Stimulated activated naive CD8-positive, alpha-beta T cell treated with anti-CD3 and anti-CD28 coated beads, Interleukin-15, Interleukin-2, amounts not matched to agents 100 ng/mL and 50 ng/mL, for 24 hours (primary cell): ENCODE results near the gene GCN1.
A peak's percentile ranks its signal among the peaks of the same experiment; 100 is the strongest.

Source experiments
- H3K27ac Mint-ChIP-seq: one replicate; pipeline ENCODE4 v1.8.0; 2021; ENCODE audit warnings: mild to moderate bottlenecking, mixed read lengths
- H3K27me3 Mint-ChIP-seq: one replicate; pipeline ENCODE4 v1.8.0; 2021; ENCODE audit warnings: mixed read lengths
- H3K36me3 Mint-ChIP-seq: one replicate; pipeline ENCODE4 v1.8.0; 2021; ENCODE audit warnings: low read depth, mixed read lengths
- H3K4me1 Mint-ChIP-seq: one replicate; pipeline ENCODE4 v1.8.0; 2021; ENCODE audit warnings: low read depth, mixed read lengths
- H3K4me3 Mint-ChIP-seq: one replicate; pipeline ENCODE4 v1.8.0; 2021; ENCODE audit warnings: mild to moderate bottlenecking, mixed read lengths
- H3K9me3 Mint-ChIP-seq: one replicate; pipeline ENCODE4 v1.8.0; 2021; ENCODE audit warnings: mixed read lengths

GCN1 gene

DNA sequence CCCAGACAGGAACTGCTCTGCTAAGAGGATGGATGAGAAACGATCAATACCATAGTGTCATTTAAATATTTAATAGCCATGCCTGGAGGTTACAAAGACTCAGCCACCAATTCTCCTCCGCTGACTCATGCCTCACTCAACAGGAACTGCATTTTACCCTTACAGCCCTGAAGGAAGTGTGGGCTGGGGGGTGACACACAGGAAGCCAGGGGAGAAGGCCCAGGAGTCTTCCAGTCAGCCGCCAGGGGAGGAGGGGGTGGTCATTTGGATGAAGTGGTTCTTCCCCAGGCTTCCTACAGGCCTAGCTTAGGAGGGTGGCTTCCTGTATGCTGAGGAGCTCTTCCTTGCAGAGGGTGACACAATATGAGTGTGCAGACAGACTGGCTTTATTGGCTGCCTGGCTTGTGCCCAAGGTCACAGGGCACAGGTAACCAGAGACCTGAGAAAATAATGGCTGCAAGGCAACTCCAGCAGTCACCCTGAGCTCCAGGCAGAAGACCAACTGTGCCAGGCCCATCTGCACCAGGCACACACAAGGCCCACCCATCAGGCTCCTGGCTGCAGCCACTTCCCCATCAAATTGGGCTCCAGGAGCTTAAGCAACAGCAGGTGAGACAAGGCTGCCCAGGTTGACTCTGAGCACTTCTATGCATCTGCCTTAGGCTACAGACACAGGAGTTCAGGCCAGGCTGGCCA lies 36.9 kb upstream of the GCN1 start:
- Mint-ChIP-seq H3K4me1 (peaks cover 84% of the 10 kb centered on the region), H3K9me3 (no peaks in the 10 kb centered on the region), H3K4me3 (peak overlapping the region; percentile 70)

DNA sequence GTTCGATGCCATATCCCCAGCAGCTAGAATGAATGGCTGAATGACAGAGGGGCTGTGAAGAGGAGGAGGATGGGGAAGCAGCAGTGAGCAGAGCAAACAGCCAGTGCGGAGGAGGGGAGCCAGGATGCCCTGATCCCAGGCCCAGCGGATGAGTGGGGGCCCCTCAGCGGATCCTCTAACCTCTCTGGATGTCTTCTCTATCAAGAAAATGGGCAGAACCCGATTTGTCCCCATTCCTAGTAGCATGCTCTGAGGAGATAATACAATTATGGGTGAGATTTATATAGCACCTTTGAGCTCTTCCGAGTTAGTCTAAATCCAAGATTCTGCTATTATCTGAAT lies 36.4 kb upstream of the GCN1 start:
- Mint-ChIP-seq H3K4me1 (peaks cover 83% of the 10 kb centered on the region), H3K27ac (peak overlapping the region; percentile 94), H3K36me3 (peaks cover 4% of the 10 kb centered on the region), H3K27me3 (no peaks in the 10 kb centered on the region), H3K9me3 (no peaks in the 10 kb centered on the region), H3K4me3 (peak overlapping the region; percentile 70)

More for the DNA sequence above, 36.9 kb upstream of the GCN1 start:
- no peaks in the 10 kb centered on the region for H3K36me3 Mint-ChIP-seq
- H3K27ac Mint-ChIP-seq: peak overlapping the region; percentile 94
- no peaks in the 10 kb centered on the region for H3K27me3 Mint-ChIP-seq

DNA sequence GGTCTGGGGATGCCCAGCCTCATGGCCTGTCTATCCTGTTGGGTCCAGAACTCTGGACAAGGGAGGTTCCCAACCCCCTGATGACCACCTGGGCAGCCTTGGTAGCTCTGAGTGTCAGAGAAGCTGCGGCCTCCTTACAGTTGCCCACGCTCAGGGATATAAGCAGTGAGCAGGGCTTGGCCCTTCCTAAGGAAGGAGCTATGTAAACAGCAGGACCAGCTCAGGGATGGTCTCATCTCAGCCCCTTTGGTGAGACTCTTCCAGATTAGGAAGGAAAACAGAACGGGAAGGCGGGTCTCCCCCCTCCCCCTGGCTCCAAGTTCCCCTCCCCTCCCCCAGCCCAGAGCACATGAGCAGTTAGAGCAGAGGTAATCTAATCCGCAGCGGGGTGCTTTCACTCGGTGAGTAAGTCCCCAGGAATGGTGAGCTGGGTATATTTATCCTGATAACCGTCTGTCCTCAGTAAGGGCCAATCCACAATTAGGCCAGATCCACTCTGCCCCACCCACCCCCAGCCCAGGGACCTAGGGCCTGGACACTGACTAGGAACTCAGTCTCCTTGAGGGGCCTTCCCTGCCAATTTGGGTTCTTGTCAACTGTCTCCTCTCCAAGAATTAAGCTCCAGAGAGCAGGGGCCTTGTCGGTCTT lies 35.9 kb upstream of the GCN1 start:
- H3K4me3 Mint-ChIP-seq: peak overlapping the region; percentile 70
- H3K27me3 Mint-ChIP-seq: no peaks in the 10 kb centered on the region
- H3K36me3 Mint-ChIP-seq: peaks cover 6% of the 10 kb centered on the region
- peaks cover 83% of the 10 kb centered on the region for H3K4me1 Mint-ChIP-seq
- H3K27ac Mint-ChIP-seq: peak overlapping the region; percentile 94
- H3K9me3 Mint-ChIP-seq: no peaks in the 10 kb centered on the region

DNA sequence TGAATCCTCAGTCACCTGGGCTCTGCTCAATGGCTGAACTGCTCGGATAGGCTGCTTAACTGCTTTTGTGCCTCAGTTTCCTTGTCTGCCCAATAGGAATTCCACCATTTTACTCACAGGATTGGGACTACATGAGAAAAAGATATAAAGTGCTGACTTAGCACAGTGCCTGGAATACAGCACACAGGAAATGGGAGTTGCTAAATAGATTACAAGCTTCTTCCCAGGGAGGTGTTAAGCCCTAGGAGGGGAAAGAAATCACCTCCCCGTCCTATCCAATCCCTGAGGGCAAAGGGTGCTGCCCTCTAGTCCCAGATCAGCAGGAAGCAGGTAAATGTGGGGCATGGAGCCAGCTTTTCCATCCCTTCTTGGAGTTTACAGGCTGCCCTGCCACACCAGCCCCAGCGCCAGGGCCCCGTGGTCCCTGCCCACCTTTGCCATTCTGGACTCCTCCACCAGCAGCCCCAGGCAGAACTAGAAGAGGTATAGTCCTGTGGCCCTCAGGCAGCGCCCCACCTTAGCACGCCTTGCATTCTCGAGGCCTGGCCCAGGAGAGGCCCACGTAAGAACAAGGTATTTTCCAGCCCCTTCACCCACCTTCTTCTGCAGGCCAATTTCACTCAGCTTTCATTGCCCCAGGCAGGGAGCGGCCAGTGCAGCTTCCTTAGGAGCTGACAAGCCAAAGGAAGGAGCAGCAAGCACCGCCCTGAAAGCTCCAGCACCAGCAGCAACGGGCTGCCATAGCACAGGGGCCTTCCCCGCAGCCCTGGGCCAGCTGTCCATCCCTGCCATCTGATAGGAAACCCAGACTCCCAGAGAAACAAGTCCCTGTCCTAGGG lies 35.2 kb upstream of the GCN1 start:
- Mint-ChIP-seq H3K9me3 (no peaks in the 10 kb centered on the region), H3K27ac (peak overlapping the region; percentile 94), H3K4me3 (no peak overlapping the region)

DNA sequence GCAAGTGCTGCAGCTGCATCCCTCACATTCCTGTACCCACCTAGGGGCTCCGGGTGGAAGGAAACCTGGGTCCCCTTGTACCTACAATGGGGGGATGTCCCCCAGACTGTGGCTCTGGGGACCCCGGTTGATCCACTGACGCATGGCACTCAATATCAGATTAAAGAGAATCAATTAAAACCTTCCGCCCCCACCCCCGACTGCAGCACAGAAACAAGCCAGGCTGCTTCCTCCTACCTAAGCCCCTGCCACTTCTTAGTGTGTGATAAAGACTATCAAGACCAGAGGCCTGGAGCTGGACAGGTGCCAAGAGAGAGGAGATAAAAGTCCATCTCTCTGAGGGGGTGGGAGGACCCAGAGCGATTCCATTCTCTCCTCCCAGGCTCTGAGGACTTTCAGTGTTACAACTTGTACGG lies 34.6 kb upstream of the GCN1 start:
- Mint-ChIP-seq H3K27me3 (no peaks in the 10 kb centered on the region), H3K9me3 (no peaks in the 10 kb centered on the region), H3K4me3 (no peak overlapping the region), H3K27ac (no peak overlapping the region), H3K36me3 (peaks cover 6% of the 10 kb centered on the region), H3K4me1 (peaks cover 77% of the 10 kb centered on the region)

More for the DNA sequence above, 35.2 kb upstream of the GCN1 start:
- Mint-ChIP-seq H3K36me3 (peaks cover 6% of the 10 kb centered on the region), H3K27me3 (no peaks in the 10 kb centered on the region), H3K4me1 (peaks cover 81% of the 10 kb centered on the region)

DNA sequence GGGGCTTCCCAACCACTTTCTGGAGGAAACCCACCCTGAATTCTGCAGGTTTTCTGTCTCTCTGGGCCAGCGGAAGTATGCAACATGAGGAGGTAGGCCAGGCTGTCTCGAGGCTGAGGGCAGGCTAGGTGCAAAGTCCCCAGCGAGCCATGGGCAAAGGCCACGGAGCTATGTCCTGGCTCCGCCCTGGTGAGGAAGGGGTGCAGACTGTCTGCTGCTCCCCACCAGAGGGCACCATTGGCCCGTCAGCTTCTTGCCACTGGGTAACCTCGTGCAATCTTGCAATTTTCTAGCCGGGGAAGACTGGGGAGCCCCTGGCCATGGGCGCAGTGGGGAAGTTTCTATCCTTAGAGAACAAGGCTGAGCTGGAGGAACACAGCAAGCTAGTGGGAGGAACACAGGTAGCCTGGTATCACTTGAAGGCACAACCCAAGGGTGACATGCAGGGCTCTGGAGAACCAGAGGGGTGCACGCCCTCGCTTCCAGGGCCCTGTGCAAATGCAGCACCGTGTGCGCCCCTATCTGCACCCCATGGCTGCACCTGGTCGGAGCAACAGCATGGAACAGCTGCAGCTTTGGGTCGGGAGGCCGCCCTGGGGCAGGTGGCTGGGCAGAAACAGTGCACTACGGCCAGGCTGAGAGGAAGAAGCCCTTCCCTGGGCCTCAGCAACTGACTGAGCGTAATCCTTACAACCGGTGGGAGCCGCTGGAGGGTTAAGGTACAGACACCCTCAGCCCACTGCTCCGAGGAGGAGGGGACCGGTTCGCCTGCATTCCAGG lies 34.0 kb upstream of the GCN1 start:
- peak overlapping the region; percentile 39 for H3K4me3 Mint-ChIP-seq
- H3K9me3 Mint-ChIP-seq: no peaks in the 10 kb centered on the region
- H3K4me1 Mint-ChIP-seq: peaks cover 73% of the 10 kb centered on the region
- no peaks in the 10 kb centered on the region for H3K27me3 Mint-ChIP-seq
- H3K36me3 Mint-ChIP-seq: peaks cover 6% of the 10 kb centered on the region
- H3K27ac Mint-ChIP-seq: peak overlapping the region; percentile 63

DNA sequence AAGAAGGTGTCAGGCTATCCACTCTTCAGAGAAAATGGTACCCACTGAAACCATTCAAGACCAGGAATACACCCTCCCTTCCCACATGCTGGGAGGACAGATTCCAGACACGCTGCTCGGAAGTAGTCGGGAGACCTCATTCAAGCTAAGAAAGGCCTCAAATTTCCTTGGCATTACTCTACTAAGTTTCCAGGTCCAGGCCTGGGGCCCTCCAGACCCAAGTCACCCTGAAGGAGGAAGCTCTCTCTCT lies 33.5 kb upstream of the GCN1 start:
- Mint-ChIP-seq H3K27me3 (no peaks in the 10 kb centered on the region), H3K4me3 (peak overlapping the region; percentile 7), H3K27ac (no peak overlapping the region), H3K4me1 (peaks cover 72% of the 10 kb centered on the region), H3K36me3 (peaks cover 9% of the 10 kb centered on the region), H3K9me3 (no peaks in the 10 kb centered on the region)

DNA sequence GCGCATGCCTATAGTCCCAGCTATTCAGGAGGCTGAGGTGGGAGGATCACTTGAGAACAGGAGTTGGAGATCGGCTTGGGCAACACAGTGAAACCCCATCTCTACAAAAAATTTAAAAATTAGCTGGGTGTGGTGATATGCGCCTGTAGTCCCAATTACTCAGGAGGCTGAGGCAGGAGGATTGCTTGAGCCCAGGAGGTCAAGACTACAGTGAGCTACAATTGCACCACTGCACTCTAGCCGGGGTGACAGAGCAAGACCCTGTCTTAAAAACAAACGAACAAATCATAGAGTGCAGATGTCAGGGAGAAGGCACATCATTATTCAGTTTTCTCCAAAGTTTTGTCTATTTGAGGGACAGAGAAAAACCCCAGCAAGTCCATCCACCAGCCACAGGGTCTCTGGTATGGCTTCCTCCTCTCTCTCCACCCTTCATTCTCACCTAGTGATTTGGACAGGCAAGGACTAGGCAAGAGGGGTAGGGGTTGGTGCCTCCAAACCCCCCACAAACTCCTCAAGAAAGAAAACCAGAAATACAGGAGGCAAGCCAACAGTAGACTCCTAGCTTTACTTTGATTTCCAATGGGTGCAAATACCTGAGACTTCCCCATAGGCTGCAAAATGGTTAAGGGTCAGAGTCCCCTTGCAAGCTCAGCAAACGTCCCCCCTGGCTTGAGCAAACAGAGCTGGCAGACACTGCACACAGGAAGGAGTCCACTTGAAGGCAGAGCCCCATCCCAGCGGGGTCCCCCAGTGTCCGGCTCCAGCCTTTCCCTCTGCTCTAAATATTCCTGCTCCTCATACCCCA lies 32.9 kb upstream of the GCN1 start:
- no peak overlapping the region for H3K27ac Mint-ChIP-seq
- H3K9me3 Mint-ChIP-seq: no peaks in the 10 kb centered on the region

DNA sequence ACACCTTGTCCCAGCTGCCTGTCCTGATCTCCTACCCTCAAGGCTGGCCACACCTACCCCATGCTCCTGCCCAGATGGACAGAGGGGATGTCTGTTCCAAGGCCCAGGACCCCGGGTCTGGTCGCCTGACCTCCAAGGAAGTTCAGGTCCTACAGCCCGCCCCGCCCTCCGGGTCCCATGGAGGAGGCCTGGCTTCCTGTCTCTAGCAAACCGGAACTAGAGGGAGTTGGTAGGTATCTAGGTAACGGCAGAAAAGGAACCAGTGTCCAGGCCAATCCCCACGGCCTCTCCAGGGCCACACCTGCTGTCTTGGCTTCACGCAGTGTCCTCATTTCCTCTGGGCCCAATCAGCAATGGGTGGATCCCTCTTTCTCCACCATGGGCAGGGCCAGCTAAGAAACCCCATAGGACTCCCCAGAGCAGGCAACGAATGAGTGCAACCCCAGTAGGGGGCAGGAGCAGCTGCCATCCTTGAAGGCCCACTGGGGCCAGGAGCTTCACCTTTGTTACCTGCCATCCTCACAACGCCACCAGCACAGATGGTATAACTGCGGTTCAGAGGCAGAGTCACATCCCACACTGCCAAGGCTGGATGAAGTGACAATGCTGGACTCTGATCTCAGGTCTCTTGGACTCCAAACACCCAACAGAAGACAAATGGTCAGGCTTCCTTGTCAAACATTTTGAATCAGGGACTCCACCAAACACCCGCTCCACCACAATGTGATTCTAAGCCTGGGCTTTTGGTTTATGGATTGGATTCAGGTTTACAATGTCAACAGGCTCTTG lies 31.5 kb upstream of the GCN1 start:
- Mint-ChIP-seq H3K27ac (peak overlapping the region; percentile 77), H3K4me1 (peaks cover 55% of the 10 kb centered on the region), H3K36me3 (peaks cover 13% of the 10 kb centered on the region)

More for the DNA sequence above, 32.9 kb upstream of the GCN1 start:
- Mint-ChIP-seq H3K4me3 (no peak overlapping the region), H3K36me3 (peaks cover 13% of the 10 kb centered on the region), H3K27me3 (no peaks in the 10 kb centered on the region), H3K4me1 (peaks cover 69% of the 10 kb centered on the region)

DNA sequence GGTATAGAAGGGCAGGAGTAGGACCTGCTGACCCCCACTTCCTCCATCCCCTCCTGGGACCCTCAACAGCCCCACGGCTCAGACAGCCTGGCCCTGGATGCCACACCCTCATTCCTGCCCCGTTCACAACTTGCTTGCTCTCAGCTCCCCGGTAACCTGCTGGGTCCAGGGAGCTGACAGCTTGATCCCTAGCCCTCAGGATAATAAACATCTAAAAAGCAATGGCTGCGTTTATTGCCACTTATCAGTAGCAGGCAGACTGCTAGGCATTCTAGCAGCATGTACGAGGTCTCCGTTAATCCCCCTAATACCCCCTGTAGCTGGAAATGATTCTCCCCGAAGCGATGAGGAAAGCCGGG lies 30.7 kb upstream of the GCN1 start:
- Mint-ChIP-seq H3K36me3 (peaks cover 19% of the 10 kb centered on the region), H3K9me3 (no peaks in the 10 kb centered on the region), H3K4me3 (peak overlapping the region; percentile 62), H3K4me1 (peaks cover 47% of the 10 kb centered on the region), H3K27me3 (no peaks in the 10 kb centered on the region), H3K27ac (peak overlapping the region; percentile 77)

More for the DNA sequence above, 31.5 kb upstream of the GCN1 start:
- H3K27me3 Mint-ChIP-seq: no peaks in the 10 kb centered on the region
- H3K9me3 Mint-ChIP-seq: no peaks in the 10 kb centered on the region
- H3K4me3 Mint-ChIP-seq: peak overlapping the region; percentile 62

DNA sequence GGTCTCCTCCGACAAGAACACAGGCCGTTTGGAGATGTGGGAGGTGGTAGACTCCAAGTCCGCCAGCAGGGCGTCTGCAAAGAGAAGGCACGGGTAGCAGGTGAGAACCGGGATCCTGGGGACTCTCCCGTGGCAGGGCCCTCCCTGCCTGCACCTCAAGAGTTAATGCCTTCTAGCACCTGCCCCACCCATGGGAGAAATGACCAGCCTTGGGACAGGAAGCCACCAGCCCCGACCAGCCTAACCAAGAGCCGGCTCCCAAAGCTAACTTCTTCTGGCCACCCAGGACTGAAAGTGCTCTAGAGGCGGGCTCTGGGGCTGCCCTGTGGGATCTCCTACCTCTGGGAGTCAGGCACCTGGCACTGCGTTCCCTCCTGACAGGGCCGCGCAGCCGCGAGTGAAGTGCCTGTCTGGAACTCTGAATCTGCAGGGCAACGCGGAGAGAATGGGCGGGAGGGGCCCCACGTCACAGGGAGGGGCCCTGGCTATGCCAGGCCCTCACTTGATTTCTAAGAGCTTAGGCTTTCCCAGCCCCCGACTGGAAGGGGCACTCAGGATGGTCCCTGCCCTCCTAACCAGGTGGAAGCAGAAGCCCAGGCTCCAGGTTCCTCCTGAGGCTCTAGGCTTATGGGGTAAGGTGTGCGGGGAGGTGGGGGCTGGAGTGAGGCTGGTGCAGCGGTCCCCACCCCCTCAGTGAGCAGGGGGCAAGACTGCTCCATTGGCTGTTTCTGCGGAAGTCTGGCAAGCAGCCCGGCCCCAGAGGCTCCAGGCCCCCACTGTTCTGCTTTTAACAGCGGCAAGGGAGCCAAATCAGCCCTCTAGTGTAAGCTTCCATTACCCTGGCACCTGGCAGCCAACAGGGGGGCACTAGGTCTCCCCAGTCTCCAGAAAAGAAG lies 30.0 kb upstream of the GCN1 start:
- Mint-ChIP-seq H3K4me1 (peaks cover 40% of the 10 kb centered on the region), H3K4me3 (peak overlapping the region; percentile 62), H3K27me3 (no peaks in the 10 kb centered on the region), H3K36me3 (peaks cover 19% of the 10 kb centered on the region), H3K9me3 (no peaks in the 10 kb centered on the region), H3K27ac (no peak overlapping the region)

DNA sequence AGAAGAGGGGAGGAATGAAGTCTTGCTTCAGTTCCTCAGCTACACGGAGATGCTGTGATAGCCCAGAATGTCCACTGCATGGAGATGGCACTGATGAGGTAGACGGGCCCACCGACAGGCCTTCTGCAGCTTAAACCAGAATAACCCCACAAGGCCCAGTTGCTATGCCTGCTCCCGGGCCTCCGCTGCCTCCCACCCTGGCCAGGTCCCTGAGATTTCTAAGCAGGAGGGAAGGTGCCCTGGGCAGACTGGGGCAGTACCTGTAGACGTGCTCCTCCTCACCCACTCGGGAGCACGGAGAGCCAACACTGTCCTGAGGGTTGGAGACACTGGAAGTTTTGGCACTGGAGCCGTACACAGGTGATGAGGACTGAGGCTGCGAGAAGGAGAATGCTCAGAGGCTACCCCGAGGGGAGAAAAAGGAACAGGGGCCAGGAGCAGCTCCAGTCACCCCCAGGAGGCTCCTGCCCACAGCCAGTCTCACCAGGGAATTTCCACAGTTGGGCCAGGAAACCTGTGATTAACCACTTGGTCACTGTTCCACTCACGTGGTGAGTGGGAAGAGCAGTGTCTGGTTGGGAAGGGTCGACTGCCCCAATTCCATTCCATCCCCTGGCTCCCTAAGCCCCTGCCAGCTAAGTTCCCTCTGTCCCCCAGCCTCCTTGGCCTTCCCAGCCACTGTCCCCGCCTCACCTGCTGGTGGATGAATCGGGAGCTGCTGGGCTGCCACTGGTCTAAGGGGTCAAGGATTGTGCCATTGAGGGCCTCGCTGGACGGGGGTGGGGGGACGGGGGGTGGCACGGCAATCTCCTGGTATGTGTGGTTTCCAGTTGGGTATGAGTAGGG lies 29.2 kb upstream of the GCN1 start:
- H3K4me3 Mint-ChIP-seq: no peak overlapping the region
- no peaks in the 10 kb centered on the region for H3K27me3 Mint-ChIP-seq
- H3K27ac Mint-ChIP-seq: no peak overlapping the region
- peaks cover 32% of the 10 kb centered on the region for H3K4me1 Mint-ChIP-seq
- H3K36me3 Mint-ChIP-seq: peaks cover 19% of the 10 kb centered on the region
- no peaks in the 10 kb centered on the region for H3K9me3 Mint-ChIP-seq
